ENCODE measurements around the gene PJA1.

PJA1 gene

DNA sequence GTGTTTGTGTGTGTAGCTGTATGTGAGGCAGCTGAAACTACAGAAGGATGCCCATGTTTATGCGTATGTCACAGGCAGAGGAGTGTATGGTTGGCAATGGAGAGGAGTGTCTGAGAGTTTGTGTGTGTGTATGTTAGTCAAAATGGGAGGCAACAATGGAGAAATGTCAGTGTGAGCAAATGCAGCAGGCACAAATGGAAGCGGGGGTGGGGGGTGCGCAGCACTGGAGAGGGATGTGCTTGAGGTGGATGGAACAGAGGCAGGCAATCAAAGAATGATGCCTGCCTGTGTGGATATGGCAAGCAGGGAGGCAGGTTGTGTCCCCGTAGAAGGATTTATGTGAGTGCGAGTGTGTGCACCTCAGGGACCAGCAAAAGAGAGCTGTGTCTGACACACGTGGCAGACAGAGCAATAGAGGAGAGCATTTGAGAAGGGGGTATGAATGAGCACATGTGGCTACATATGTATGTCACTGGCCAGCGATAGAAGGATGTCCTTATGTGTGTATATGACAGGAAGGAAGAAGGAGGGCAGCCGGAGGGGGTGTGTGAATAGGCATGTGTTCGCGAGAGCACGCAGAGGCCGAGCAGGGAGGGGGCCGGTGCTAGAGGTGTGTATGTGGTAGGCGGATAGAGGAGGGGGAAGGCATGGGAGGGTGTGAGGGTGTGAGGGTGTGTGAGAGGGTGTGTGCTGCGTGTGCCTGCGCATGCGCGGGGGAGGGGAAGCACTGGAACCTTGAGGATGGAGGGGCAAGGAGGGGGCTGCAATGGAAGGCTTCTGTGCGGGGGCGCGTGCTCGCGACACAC, 1.1 kb downstream of the PJA1 start:
- DNase-seq = no peak

DNA sequence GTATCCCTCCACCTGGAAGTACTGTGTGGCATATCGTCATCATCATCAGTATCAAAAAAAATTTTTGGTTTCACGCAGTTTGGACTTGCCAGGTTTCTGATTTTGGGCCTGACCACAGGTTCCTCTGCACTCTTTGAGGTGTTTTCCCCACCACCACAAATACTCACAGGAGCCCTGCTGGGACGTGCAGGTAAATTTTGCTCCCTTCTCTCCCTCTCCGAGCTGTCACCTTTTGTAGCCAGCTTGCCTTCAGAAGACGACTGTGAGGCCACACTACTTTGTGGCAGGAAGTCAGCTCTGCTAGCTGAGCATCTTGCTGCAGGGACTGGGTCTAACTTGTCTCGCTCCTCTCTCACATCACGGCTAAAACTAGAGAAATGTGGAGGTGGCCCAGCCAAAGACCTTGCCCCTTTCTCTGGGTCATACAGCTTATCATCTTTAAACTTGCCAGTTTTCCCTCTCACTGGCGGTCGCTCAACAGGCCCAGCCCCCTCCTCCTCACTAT, 2.8 kb downstream of the PJA1 start:
- DNase-seq = no peak

DNA sequence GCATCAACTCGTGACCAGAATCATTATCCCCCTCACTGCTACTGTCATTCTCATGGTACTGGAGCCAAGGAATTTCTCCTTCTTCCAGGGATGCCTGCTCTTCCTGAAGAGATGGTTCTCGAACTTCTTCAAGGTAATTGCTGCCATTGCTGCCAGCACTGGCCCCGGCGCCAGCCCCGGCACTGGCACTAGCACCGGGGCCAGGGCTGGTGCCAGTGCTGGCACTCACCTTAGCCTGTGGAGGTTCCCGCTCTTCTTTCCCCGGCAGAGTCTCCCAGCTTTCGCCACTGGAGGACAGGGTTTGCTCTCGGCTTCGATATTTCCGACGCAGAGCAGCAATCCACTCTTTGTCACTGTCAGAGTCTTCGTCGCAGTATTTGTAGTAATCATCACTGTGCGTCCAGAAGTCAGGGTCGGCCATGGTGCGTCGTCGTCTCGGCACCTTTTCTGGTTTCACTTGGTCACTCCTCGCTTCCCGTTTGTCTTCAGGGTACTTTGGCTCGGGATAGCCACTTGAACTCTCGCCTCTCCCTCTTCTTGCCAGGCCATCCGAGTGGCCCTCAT, 3.4 kb downstream of the PJA1 start:
- no peak for DNase-seq

DNA sequence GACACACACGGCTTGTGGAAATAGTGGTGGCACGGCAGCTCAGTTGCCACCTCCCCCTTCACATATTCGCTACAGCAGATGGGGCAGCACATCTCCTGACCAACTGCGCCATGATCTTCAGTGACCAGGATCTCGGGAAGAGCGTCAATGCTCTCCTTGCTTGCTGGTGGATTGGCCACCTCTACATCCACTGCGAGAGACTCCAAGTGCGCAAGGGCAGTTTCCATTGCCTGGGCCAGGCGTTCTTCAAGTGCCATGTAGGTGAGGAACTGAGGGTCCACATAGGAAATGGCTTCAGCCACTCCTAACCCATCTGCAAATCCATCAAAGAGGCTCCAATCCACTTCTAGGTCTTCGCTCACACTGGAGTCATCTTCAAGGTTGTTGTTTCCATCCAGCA, 3.9 kb downstream of the PJA1 start:
- DNase-seq = no peak

DNA sequence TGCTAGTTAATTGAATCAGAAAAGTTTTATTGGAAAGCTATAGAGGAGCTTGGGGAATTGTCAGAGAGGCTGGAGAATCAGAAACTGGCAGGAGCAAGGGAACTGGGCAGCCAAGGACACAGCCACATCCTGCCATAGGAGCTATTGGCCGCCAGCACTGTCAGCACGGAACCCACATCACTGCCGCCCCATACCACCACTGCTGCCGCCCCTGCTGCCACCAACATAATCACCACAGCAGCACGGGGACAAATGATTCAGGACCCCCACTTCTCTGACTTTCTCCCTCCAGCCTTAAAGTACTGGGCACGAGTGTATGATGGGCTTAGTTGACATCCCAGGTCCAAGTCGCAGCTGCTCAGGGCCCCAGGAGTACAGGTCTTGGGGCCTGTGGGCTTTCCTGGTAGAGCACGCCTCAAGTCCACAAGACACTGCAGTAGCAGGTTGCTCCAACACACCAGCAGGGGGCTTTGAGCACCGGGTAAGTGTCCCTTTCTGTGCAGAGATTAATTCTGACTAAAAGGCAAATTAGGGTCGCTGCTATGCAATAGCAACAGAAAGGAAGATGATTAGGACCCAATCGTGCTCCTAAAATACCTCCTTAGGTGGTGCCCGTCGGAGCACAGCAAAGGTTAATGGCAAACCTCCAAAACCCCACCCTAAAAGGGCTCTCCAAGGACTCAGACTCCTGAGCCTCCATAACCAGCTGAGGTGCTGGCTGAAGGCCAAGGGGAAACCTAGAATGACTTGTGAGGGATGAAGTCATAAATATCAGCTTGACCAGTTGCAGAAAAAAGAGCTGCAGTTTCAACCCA, 6.9 kb downstream of the PJA1 start:
- DNase-seq = no peak

DNA sequence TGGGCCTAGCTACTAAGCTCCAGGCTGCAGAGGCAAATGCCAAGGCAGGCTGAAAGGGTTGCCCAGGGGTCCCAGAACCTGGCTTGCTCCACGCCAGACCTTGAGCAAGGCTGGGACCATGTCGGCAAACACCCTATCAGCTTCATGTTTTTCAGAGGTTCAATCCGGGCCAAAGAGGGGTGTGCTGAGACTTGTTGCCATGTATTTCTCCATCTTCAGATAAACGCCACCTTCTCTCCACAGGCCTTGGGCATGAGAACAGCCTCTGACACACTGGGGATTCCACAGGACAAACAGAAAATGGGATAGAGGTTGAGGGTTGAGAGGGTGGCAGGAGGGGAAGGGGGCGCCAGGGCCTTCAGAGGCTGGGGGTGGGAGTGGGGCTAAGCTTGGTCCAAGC, 8.6 kb downstream of the PJA1 start:
- DNase-seq = no peak

DNA sequence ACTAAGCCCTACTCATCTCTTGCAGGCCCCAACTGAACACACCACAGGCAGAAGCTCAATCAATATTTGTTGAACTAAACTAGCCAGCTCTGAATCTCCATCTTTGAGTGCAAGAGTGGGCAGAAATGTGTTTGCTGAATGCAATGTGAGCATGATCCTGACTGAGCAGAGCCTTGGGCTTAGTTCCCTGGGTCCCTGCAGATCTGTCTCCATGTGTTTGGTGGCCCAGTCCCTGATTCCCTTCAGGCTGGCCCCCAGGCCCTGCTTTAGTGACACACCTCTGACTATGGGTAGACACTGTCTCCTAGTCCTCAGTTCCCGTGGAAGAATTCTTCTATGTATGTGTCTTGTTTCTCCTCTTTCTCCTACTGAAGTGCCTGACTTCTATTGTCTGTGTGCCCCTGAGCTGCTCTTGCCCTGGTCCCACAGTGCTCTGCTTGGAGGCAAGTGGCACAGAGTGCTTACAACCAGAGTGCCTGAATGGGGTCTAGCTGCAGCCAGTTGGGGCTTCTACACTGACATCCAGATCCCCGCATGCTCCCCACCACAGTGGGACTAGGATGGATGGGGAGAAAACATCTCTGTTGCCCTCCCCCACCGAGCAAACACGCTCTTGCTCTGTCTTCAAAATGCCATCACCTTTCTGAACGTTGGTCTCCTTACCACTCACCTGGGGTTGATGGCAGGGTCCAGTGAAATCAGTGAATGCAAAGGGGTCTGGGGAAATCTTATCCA, 9.3 kb downstream of the PJA1 start:
- DNase-seq = no peak

DNA sequence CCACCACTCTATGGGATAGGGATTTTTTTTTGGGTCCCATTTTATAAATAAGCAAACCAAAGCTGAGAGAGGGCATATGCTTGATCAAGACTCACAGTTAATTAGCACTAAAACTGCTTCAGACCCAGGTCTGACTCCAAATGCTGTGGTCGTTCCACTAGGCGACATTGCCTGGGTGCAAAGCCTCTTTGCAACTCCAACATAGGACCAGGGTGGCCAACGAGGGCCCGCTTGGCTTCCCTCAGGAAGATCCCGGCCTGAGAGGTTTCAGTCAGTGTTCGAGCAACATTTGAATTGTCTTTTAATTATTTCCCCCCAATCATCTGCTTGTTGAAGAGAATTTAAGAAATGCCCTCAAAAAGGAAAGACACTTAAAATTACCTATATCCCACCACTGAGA, 11.2 kb downstream of the PJA1 start:
- no peak for DNase-seq

DNA sequence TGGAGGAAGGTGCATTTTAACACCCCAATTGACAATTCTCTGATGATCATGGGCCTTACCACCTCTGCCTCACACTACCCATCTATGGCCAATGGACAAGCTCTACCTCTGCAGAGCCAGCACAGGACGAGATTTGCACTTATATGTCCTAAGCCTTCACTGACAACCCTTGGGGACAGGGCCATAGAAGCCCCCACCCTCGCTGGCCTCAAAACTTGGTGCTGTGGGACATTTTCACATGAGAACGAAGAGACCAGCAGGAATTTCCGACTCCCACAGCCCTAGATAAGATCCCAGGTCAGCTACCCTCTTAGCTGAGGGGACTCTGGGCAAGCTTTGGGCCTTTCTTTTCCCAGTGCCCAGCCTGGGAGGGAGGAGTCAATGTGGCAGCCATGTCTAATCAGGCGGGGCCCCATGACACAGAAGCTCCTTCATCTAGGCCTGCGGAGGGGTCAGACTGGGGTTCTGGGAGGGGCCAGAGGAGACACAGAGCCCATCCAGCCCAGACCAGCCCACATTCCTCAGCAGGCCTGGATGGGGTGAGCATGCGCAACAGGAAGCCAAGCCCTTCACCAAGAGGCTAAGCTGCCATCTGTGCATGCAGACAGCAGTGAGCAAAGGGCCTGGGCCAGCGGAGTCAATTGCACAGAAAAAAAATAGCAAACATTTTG, 12.1 kb downstream of the PJA1 start:
- no peak for DNase-seq

DNA sequence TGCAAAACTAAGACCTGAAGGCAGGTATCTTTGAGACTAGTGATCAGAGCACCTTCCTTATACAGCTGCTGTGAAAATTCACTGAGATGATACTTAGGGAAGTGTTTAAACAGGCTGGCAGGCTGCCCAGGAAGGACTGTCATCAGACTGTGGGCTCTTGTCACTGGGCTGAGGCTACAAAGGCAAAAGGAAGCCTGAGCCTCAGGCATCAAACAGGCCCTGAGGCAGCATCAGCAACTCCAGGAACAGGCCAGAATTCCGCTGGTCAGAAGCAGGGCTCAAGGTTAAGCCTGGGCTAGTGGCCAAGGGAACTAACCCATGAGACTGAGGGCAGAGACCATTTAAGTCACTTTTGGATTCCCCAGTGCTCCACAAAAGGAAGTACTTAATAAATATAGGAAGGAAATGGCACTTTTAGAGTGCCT, 12.8 kb downstream of the PJA1 start:
- DNase-seq = peak; percentile 4

DNA sequence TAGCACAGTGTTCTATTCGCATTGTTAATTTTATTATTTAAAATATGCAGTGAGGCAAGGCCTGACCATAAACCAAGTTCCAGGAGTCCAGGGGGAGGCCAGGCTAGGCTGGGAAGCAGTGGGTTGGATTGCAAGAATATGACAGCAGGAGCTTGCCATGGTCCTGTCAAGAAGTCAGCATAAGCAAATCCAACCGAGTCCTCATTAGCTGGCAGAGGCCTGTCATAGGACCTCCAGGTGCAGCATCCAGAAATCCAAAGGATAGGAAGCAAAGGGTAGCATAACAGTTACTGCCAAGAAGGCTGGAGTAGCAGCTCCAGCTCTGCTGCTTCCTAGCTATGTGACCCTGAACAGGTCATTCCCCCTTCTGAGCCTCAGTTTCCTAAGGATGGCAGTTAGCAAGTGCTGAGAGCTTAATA, 13.4 kb downstream of the PJA1 start:
- DNase-seq = no peak

DNA sequence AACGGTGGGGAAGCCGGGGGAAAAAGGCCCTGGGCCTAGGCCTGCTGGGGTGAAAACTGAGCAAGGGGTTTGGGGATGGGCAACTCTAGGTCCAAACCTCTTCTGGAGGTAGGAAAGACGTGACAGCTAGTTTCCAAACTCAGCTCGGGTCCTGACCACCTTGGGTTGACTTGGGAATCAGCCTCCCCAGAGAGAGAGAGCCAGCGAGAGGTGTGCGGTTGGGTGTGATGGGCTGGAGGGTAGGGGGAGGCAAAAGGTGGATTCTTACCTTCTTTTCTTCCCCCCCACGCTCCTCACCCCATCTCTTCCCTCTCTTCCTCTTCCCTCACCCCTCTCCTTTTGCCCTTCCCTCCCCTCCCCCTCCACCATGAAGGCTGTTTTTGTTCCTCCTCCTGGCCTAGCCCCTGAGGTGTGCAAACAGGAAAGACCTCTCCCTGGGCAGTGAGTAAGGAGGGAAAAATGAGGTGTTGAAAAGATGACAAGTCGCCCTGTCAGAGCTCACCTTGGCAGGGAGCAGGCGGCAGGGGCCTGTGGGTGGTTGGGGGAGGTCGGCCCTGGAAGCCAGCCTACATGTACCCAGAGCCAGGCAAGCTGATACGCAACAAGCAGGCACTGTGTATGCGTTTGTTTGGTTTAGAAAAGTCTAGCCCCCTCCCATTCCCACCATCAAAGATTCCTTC, 14.8 kb downstream of the PJA1 start:
- DNase-seq = no peak

DNA sequence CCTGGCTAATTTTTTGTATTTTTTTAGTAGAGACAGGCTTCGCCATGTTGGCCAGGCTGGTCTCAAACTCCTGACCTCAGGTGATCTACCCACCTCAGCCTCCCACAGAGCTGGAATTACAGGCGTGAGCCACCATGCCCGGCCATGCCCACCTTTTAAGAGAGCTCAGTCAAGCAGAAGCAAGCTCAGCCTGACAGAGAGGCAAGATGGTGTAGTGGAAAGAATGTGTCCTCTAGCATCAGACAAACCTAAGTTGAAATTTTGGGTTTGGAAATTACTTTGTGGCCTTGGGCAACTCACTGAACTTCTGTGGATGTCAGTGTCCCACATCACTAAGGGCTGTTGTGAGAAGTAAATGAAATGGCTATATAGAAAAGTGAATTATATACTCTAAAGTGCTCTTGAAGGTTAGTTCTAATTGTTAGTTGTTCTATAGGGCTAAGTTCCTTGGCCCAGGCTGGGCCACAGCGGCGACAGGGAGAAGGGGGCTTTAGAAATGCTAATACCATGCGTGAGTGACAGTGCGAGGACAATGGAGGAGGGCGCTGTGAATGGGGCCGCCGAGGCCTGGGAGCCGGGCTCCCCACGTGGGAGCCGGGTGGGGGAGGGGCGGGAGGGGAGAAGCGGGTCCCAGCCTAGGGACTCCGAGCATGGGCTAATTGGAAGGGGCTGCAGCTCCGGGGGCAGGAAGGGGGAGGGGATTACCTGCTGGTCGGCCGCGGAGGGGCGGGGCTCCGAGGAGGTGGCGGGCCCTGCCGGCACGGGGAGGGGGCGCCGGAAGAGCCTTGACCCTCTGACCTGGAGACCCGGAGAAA, 15.6 kb downstream of the PJA1 start:
- no peak for DNase-seq

DNA sequence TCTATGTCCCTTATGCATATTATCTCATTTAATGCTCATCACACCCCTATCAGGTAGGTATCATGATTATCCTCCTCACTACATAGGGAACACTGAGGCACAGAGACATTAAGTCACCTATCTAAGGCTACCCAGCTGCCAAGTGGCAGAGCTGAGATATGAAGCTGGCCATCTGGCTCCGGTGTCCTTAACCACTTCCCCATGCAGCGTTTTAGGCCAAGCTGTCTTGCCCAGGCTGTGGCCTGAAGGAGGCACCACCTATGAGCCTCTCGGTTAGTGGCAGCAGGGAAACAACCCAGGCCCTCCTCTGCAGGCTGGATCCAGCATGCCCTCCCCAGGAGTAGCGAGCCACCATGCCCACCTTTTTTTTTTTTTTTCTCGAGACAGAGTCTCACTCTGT, 16.3 kb downstream of the PJA1 start:
- DNase-seq = no peak

DNA sequence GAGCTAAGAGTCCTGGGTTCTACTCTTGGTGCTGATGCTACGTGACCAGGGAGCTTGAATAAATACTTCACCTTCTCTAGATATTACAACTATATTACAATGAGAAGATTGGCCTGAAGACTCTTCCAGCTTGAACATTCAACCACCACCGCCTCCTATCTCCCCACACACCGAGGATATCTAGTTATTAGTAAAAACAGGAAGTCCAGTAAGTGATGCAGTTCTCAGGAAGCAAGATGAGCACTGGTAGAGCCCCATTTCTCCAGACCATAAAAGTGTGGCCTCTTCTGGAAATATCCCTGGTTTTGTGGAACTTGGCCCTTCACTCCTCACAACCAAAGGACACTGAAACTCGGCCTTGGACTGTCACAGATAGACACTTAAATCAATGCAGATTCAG, 18.5 kb downstream of the PJA1 start:
- no peak for DNase-seq

DNA sequence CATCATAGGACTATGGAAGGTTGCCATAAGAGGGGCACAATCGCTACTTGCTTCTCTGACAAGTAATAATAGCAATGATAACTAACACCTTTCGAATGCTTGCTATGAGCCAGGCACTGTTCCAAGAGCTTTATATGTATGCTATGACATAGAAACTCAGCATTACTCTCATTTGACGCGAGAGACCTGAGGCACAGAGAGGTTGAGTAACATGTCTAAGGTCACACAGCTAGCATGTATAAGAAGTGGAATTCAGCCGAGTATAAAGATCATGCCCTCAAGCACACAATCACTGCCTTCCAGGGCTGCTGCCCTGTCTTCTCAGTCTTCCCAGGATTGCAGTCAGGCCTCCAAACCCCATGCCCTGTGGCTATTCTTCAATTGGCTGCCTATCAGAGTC, 19.5 kb downstream of the PJA1 start:
- DNase-seq = no peak

DNA sequence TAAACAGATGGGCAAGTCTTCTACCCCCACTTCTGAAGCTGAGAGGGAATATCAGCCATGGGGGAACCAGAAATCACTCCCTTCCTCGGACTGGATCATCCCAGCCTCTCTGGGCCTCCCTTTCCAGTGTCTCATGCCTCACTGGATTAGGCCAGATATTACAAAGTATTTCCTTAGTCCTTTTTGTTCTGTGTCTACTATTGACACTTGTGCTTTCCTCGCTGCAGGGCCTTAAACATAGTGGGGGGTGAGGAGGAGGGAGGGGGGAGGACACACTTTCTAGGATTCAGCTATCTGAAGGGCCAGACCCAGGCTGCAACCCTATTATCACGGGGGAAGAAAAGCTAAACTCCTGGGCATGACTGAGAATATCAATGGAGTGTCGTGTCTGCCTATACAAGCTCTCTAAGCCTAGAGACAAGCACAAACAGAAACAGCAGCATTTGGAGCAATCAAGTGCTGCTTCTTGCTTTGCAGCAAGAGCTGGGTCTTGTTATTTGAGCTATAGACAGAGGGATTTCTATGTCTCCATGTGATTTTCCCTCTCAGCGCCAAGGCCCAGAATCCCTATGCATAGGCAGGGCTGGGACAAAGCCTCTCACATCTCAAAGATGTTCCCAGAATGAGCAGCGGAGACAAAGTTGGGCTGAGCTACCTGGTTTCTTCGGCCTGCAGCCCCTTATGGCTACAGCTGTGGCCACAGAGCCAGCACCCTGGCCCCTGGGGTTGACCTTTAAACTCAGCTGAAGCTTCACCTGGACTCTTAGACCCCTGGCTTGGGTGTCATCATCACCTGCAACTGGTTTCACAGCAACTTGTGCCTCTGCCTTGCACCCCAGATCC, 20.2 kb downstream of the PJA1 start:
- DNase-seq = no peak

DNA sequence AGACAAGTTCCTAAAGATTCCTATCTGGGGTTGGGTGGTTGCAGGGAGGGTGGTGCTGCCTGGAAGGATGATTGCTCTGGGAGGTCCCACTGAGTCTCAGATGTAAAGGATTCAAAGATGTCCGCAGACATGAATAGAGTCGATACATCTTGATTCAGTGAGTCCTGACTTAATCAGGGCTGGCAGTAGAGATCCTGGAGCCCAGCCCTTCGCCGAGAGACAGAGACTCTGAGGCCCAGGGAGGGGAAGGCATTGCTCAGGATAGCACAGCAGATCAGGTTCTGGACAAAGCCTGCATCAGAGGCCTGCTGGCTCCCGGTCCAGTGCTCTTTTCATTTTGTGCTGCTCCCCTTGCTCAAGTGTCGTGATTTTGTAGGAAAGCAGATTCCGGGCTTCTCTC, 21.7 kb downstream of the PJA1 start:
- no peak for DNase-seq

DNA sequence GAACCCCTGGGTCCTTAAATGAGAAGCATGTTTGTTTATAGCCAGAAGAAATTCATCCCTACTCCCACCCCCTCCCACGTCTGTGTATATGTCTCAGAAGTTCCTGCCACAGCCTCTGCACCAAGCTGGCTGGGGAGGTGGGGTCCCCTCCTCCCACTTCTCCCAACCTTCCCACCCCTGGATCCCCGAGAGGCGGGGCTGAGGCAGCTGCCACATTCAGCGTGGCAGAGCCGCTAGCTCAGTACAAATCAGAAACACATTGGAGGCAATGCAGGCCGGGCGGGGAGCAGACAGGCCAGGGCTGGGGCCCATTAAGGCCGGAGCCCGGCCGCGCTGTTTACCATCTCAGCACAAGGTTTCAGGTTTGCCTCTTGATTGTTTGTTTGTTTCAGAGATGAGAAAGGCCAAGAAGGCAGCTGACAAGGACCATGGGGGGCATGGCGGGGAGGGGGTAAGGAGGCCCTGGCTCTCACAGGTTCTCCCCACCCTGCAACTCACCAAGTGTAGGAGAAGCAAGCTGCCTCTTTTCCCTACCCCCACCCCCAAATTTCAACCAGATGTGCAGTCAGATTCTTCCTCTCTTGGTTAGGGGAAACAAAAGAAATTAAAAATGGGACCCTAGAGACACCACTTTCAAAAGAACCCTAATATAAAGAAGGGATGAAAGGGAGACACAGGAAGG, 22.3 kb downstream of the PJA1 start:
- no peak for DNase-seq

All from KG1 (cell line).